ENCODE results near the gene FSTL4. TPM values are rescaled to one million over a fixed set of nuclear protein-coding genes. Genes with fewer than 3 reads are reported as not detected.

Gene FSTL4
- total and polyA plus RNA-seq, 2 of the 13 experiments (the other 11 are each of a cell fraction or from before 2014, with no cell fraction given): 2.1 to 3.0 TPM

GRCh38 chr5:133149345-133149744, 463.0 kb downstream of the FSTL4 start (continued):
- no peak for TF ChIP-seq ZNF318 (CRISPR knock-in tag; IDR thresholded peaks at IDR 0.05)

- ChIA-PET CTCF (ENCODE audit: low intra/inter-chr PET ratio, low total read pairs) (no interaction called here), POLR2A (no interaction called here)
- Histone ChIP-seq H2AFZ (ENCODE audit: low read length) (no peak overlapping the region), H3K27ac (ENCODE audit: extremely low read length, insufficient read depth, low read length) (no peak overlapping the region), H3K79me2 (ENCODE audit: insufficient read depth, low read length) (no peaks in the 10 kb centered on the region), H3K27me3 (ENCODE audit: control insufficient read depth in 1 of 2, insufficient read depth in 2 of 2, low read length in 2 of 2) (peaks cover 0 to 19% of the 10 kb centered on the region in 2 experiments; a peak in 2 of 5 replicates), H4K20me1 (ENCODE audit: insufficient read depth, low read length) (no peaks in the 10 kb centered on the region), H3K4me1 (ENCODE audit: insufficient read depth, low read length) (peaks cover 12% of the 10 kb centered on the region; the same call in 1 of the 2 replicates), H3K9me3 (ENCODE audit: low read length) (no peaks in the 10 kb centered on the region), H3K4me3 (replicated peaks in 1 of 3; ENCODE audit: insufficient read depth in 1 of 3, low read depth in 2 of 3, low read length in 3 of 3) (no peak overlapping the region), H3K9ac (ENCODE audit: insufficient read depth, low read depth, low read length) (no peak overlapping the region), H3K36me3 (replicated peaks in 1 of 2; ENCODE audit: control insufficient read depth in 1 of 2, insufficient read depth in 2 of 2, low read length in 2 of 2) (no peaks in the 10 kb centered on the region), H3K4me2 (ENCODE audit: low read depth, low read length) (no peak overlapping the region)
- no TSS peak for BruUV-seq (replicated peaks)
- DNase-seq (ENCODE audit: low spot score) (no peak), FAIRE-seq (no peak), ATAC-seq (no peak)
- TF ChIP-seq PBX2 (CRISPR knock-in tag; IDR thresholded peaks at IDR 0.05) (0 out of 2 replicates have a peak, but pooled peaks have one; percentile 24), SNAI1 (CRISPR knock-in tag; IDR thresholded peaks at IDR 0.05; ENCODE audit: borderline replicate concordance) (no peak)
- in situ Hi-C loops (cut with HindIII; ENCODE audit: extremely low pct_ligation_motif_present, low pct_unique_long_range_greater_than_20kb): no loop called here
- intact Hi-C loops (cut with micrococcal nuclease; ENCODE audit: unreplicated experiment): no loop called here
- WGBS (ENCODE audit: low lambda C conversion rate): 43% methylated on average over 4 of the region's 7 CpGs
Measured at GRCh38 chr5:133147815-133148567, 464.4 kb downstream of the FSTL4 start.

Data from HepG2 (cell line).